Right lobe of liver (tissue), 6 donors: ENCODE measurements around the gene PRR20G. TPM values are rescaled to one million over a fixed set of nuclear protein-coding genes. Genes with fewer than 3 reads are reported as not detected.

Experiments
- ATAC-seq, 4 donors: fragments of 200-7000 bp; cut with Tn5 transposase; one replicate each; pipeline ENCODE4 v1.9.1; 2020; ENCODE audit warnings: mild to moderate bottlenecking in 4 of 4, moderate library complexity in 4 of 4
- DNase-seq, 3 donors: peaks; one replicate each; pipeline ENCODE4 v3.0.0-alpha.2; 2020
- H3K27ac ChIP-seq, 3 donors: fragments of 200-600 bp; one replicate each; pipeline ENCODE4 v1.8.0; 2022
- H3K27me3 ChIP-seq, 2 donors: fragments of 200-600 bp; one replicate each; pipeline ENCODE4 v1.8.0; 2022
- H3K36me3 ChIP-seq, 4 donors: fragments of 200-600 bp; sonication (generic) in 1 of 4; one replicate each; pipeline versions ENCODE4 v1.5.1 to v1.8.0; 2017 to 2022; ENCODE audit warnings: control low read depth in 1 of 4
- H3K4me1 ChIP-seq, 4 donors: fragments of 200-600 bp; sonication (generic) in 1 of 4; one replicate each; pipeline versions ENCODE4 v1.5.1 to v1.8.0; 2017 to 2022; ENCODE audit warnings: control low read depth in 1 of 4
- H3K4me3 ChIP-seq, 3 donors: fragments of 200-600 bp; one replicate each; pipeline ENCODE4 v1.8.0; 2022
- H3K9me3 ChIP-seq, 4 donors: fragments of 200-600 bp; sonication (generic) in 1 of 4; one replicate each; pipeline versions ENCODE4 v1.5.1 to v1.8.0; 2017 to 2022; ENCODE audit warnings: control low read depth in 1 of 4
- POLR2A ChIP-seq: fragments of 450-650 bp; IDR thresholded peaks from one replicate; pipeline ENCODE4 v1.6.1; 2017; ENCODE audit warnings: antibody characterized with exemption, mild to moderate bottlenecking
- WGBS: methylation state at CpG from one replicate; pipeline ENCODE4 v1.1.6; 2018; ENCODE audit warnings: low coverage, low lambda C conversion rate; ENCODE audit not compliant: insufficient coverage; ENCODE audit errors: missing lambda C conversion rate; 5-methylcytosine and 5-hydroxymethylcytosine counted together
- intact Hi-C, 2 donors: fragments of 100-400 bp; cut with DNase I; formaldehyde crosslinking; loops; one replicate each; pipeline versions ENCODE4 v1.11.2 to v1.14.1; 2022
- total RNA-seq, 6 experiments: library from RNA; depleted of rRNA in 2 of 6; stranded (reverse); fragments of >200 nt in 2 of 6; fragmentation: NEBNext Ultra II Directional in 3 of 6; extraction: Animal tissue kit (Norgen Biotek cat#: 25700) in 3 of 6; gene quantifications; one replicate each; pipeline versions ENCODE4 v1.1.0 to v1.2.4, GENCODE V29; 2016 to 2023
- TF ChIP-seq, protein P1 (sequence below), 4 donors: fragments of 200-600 bp in 3 of 4; fragments of 450-650 bp in 1 of 4; IDR thresholded peaks; one replicate each; pipeline versions ENCODE4 v1.5.1 to v1.8.0; 2016 to 2022; ENCODE audit warnings: antibody characterized with exemption in 4 of 4, mild to moderate bottlenecking in 2 of 4
- donor health status: DM: no; HTN: yes; CAD: no.
- donor health status: DM: no; HTN: no; CAD: no.
- donor health status: DM: no; HTN: no; CAD: no.
- donor health status: DM: no; HTN: yes; CAD: no.
- donor health status: DM: no; HTN: yes; CAD: no.

Gene PRR20G
- total RNA-seq, 6 experiments from 2014 or later = not detected

DNA sequence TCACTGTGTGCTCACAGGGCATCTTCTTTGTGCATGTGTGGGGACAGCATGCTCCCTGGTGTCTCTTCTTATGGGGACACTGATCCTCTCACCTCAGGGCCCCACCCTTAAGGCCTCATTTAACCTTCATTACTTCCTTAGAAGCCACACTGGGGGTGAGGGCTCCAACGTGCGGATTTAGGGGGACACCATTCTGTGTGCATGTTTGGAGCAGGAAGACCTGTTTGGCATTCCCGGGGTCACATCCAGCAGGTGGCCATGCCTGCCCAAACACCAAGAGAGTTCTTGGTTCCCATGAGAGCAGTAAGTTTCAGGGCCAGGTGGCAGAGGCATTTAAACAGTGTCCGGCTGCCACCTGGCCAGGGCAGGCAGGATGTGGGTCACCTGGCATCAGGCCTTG, 24.8 kb downstream of the PRR20G start:
- ATAC-seq = no peak
- Histone ChIP-seq H3K4me1 (no peaks in the 10 kb centered on the region), H3K27ac (no peak overlapping the region), H3K36me3 (no peaks in the 10 kb centered on the region), H3K4me3 (no peak overlapping the region), H3K27me3 (no peaks in the 10 kb centered on the region), H3K9me3 (no peaks in the 10 kb centered on the region)
- intact Hi-C loops = no loop called here
- TF ChIP-seq POLR2A = no peak
- TF ChIP-seq, protein P1, sequence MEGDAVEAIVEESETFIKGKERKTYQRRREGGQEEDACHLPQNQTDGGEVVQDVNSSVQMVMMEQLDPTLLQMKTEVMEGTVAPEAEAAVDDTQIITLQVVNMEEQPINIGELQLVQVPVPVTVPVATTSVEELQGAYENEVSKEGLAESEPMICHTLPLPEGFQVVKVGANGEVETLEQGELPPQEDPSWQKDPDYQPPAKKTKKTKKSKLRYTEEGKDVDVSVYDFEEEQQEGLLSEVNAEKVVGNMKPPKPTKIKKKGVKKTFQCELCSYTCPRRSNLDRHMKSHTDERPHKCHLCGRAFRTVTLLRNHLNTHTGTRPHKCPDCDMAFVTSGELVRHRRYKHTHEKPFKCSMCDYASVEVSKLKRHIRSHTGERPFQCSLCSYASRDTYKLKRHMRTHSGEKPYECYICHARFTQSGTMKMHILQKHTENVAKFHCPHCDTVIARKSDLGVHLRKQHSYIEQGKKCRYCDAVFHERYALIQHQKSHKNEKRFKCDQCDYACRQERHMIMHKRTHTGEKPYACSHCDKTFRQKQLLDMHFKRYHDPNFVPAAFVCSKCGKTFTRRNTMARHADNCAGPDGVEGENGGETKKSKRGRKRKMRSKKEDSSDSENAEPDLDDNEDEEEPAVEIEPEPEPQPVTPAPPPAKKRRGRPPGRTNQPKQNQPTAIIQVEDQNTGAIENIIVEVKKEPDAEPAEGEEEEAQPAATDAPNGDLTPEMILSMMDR (IDR thresholded peaks at IDR 0.05) = no peak
- WGBS = no CpG with 5 or more reads among the region's 4 CpGs
- no peak for DNase-seq

DNA sequence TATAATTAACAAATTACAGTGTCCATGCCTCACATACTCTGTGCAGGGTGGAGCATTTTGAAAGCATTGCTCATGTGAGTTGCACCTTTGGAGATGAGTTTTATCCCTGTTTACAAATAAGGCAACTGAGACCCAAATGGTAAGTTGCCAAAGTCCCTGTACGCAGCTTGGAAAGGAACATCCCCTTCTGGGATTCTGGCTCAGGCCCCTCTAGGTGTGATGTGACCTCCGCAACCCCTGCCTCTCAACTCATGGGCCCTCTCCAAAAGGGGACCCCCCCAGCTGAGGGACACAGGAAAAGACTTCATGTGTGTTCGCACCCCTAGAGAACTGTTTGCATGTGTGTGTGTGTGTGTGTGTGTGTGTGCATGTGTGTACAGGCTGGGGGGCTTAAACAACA, 25.3 kb downstream of the PRR20G start:
- Histone ChIP-seq H3K9me3 (no peaks in the 10 kb centered on the region), H3K4me1 (no peaks in the 10 kb centered on the region), H3K36me3 (no peaks in the 10 kb centered on the region), H3K27ac (no peak overlapping the region), H3K4me3 (no peak overlapping the region), H3K27me3 (no peaks in the 10 kb centered on the region)
- whole genome bisulfite sequencing = no CpG with 5 or more reads among the region's 3 CpGs
- intact Hi-C loops = no loop called here
- no peak for TF ChIP-seq POLR2A
- TF ChIP-seq, protein P1 (IDR thresholded peaks at IDR 0.05) = no peak
- DNase-seq (no peak), ATAC-seq (no peak)

DNA sequence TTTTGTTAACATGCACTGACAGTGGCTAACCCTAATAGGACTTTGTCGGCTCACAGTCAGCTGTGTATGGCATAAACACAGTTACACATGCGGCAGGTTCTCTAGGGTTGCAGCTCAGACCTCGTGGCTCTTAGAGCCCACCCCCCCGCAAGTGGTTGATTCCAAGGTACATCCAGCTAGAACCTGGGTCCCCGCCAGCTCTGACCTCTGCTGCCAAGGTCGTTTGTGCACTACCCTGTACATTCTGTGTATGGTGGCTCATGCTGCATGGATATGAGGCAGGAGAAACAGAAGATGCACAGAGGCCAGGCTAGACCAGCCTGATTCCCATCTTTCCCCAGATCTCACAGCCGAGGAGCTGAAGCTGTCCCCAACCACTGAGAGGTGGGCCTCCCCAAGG, 25.9 kb downstream of the PRR20G start:
- no peaks in the 10 kb centered on the region for H3K36me3 ChIP-seq
- no peak for DNase-seq
- H3K27me3 ChIP-seq = no peaks in the 10 kb centered on the region
- H3K9me3 ChIP-seq = no peaks in the 10 kb centered on the region
- no peaks in the 10 kb centered on the region for H3K4me1 ChIP-seq
- intact Hi-C loops = no loop called here
- 64% methylated on average over 6 of the region's 7 CpGs for WGBS
- ATAC-seq = no peak
- TF ChIP-seq, protein P1 (IDR thresholded peaks at IDR 0.05) = no peak
- TF ChIP-seq POLR2A = no peak
- no peak overlapping the region for H3K27ac ChIP-seq
- H3K4me3 ChIP-seq = no peak overlapping the region

DNA sequence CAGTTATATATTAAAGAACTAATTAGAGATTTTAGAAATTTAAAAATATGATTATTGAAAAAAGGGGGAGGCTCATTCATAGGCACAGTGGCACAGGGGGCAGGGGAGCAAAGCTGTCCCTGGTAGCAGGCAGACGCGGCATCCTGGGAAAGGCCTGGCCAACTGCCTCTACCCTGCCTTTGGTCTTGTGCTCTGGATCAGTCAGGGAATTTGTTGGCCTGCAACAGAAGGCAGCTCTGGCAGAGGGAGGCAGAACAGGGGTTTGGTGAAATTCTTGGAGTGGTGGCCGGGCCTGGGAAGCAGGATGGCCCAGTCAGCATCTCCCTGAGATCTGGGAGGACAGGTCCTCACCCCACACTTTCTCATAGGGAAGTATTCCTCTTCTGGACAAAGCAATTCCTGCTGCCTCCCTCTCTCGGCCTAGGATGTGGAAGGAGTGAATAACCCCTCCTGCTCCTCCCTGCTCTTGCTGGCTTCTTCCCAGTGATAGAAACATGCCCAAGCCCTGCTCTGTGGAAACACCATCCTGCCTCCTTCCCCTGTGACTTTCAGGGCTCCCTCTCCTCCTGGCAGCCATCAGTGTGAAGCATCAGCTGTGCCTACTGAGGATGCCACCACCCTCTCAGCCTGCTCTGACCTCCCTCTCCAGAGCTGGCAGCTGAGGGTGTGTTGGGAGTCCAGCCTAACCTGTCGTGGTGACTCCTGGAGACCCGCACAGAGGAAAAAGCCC, 26.9 kb downstream of the PRR20G start:
- no peaks in the 10 kb centered on the region for H3K4me1 ChIP-seq
- TF ChIP-seq POLR2A = no peak
- TF ChIP-seq, protein P1 (IDR thresholded peaks at IDR 0.05) = no peak
- no peaks in the 10 kb centered on the region for H3K36me3 ChIP-seq
- H3K27me3 ChIP-seq = no peaks in the 10 kb centered on the region
- intact Hi-C loops = no loop called here
- WGBS = 72% methylated on average over 2 of the region's 6 CpGs
- H3K27ac ChIP-seq = no peak overlapping the region
- no peaks in the 10 kb centered on the region for H3K9me3 ChIP-seq
- DNase-seq = no peak
- no peak overlapping the region for H3K4me3 ChIP-seq
- no peak for ATAC-seq
